Activated CD8-positive, alpha-beta memory T cell treated with anti-CD3 and anti-CD28 coated beads for 4 hours (primary cell): ENCODE measurements around the gene TRAF3IP1.
"Not testable (repeated sequence)": the region's sequence is repeated elsewhere in the genome, so short reads cannot be mapped to it uniquely, and the experiment has no call there.

Source experiments
- DNase-seq, 2 donors: peaks; one replicate each; pipeline ENCODE4 v3.0.0-alpha.2; 2020; ENCODE audit warnings: low read depth in 2 of 2

TRAF3IP1 gene

GRCh38 chr2:238426568-238427434 is 106.5 kb downstream of the TRAF3IP1 start, which contains the start of gene ASB1:
Gene ASB1, plus strand, starts transcription at chr2:238426927. Its CDS starts 144 bp downstream, at chr2:238427071.
- peak; percentile 56 to 77 for DNase-seq

GRCh38 chr2:238427435-238428162 is 107.3 kb downstream of the TRAF3IP1 start:
- DNase-seq = no peak

GRCh38 chr2:238428866-238429265 is 108.5 kb downstream of the TRAF3IP1 start:
- DNase-seq = no peak

- no peak for DNase-seq
Measured at GRCh38 chr2:238430781-238431180, 110.5 kb downstream of the TRAF3IP1 start.

- DNase-seq = no peak
Measured at GRCh38 chr2:238431456-238431855, 111.1 kb downstream of the TRAF3IP1 start.

GRCh38 chr2:238433300-238433915 is 113.1 kb downstream of the TRAF3IP1 start:
- no peak for DNase-seq

GRCh38 chr2:238433941-238434845 is 113.9 kb downstream of the TRAF3IP1 start:
- DNase-seq = no peak

GRCh38 chr2:238434846-238435751 is 114.8 kb downstream of the TRAF3IP1 start:
- no peak for DNase-seq

- DNase-seq = no peak
Measured at GRCh38 chr2:238435752-238436096, 115.4 kb downstream of the TRAF3IP1 start.

GRCh38 chr2:238438856-238439849 is 118.8 kb downstream of the TRAF3IP1 start:
- peak in 1 of 2 donors; percentile 28 for DNase-seq

GRCh38 chr2:238439917-238440316 is 119.6 kb downstream of the TRAF3IP1 start:
- no peak for DNase-seq

GRCh38 chr2:238440331-238440730 is 120.0 kb downstream of the TRAF3IP1 start:
- DNase-seq = no peak

- no peak for DNase-seq
Measured at GRCh38 chr2:238440767-238441166, 120.4 kb downstream of the TRAF3IP1 start.

- no peak for DNase-seq
Measured at GRCh38 chr2:238441262-238442114, 121.2 kb downstream of the TRAF3IP1 start.

- DNase-seq = not testable (repeated sequence)
Measured at GRCh38 chr2:238442257-238442656, 121.9 kb downstream of the TRAF3IP1 start.

GRCh38 chr2:238444242-238444641 is 123.9 kb downstream of the TRAF3IP1 start:
- no peak for DNase-seq

- no peak for DNase-seq
Measured at GRCh38 chr2:238445409-238446190, 125.3 kb downstream of the TRAF3IP1 start.
